Activated T-helper 17 cell treated with anti-CD3 and anti-CD28 coated beads, Interleukin-2, amount 50 U/mL, for 72 hours (primary cell): ENCODE measurements around the gene ZSCAN30. TPM values are rescaled to one million over a fixed set of nuclear protein-coding genes. Genes with fewer than 3 reads are reported as not detected.

Experiments
- ATAC-seq: fragments of 150-1000 bp; cut with Tn5 transposase; replicated peaks from 2 replicates; pipeline ENCODE4 v1.10.0; 2021; ENCODE audit warnings: mild to moderate bottlenecking, moderate library complexity
- H3K27ac Mint-ChIP-seq: one replicate; pipeline ENCODE4 v1.8.0; 2022; ENCODE audit warnings: mixed read lengths
- H3K27me3 Mint-ChIP-seq: one replicate; pipeline ENCODE4 v1.8.0; 2022; ENCODE audit warnings: mixed read lengths
- H3K36me3 Mint-ChIP-seq: one replicate; pipeline ENCODE4 v1.8.0; 2022; ENCODE audit warnings: low read depth, mild to moderate bottlenecking, mixed read lengths
- H3K4me1 Mint-ChIP-seq: one replicate; pipeline ENCODE4 v1.8.0; 2022; ENCODE audit warnings: mixed read lengths
- H3K4me3 Mint-ChIP-seq: one replicate; pipeline ENCODE4 v1.8.0; 2022; ENCODE audit warnings: mild to moderate bottlenecking, mixed read lengths
- H3K9me3 Mint-ChIP-seq: one replicate; pipeline ENCODE4 v1.8.0; 2022; ENCODE audit warnings: mixed read lengths
- total RNA-seq, 2 donors: library from RNA; stranded (reverse); gene quantifications; one replicate each; pipeline ENCODE4 v1.2.3, GENCODE V29; 2022

The ZSCAN30 gene
- total RNA-seq, 2 donors from 2014 or later = 12.8 to 25.8 TPM

- Mint-ChIP-seq H3K9me3 (peaks cover 9% of the 10 kb centered on the region), H3K4me3 (no peak overlapping the region), H3K27ac (no peak overlapping the region), H3K36me3 (peaks cover 15% of the 10 kb centered on the region), H3K27me3 (no peaks in the 10 kb centered on the region), H3K4me1 (peaks cover 16% of the 10 kb centered on the region)
- no peak for ATAC-seq
These were observed 25.6 kb downstream of the ZSCAN30 start for GRCh38 chr18:35264409-35264808.

- Mint-ChIP-seq H3K36me3 (peaks cover 42% of the 10 kb centered on the region), H3K4me1 (no peaks in the 10 kb centered on the region), H3K27me3 (no peaks in the 10 kb centered on the region), H3K9me3 (peaks cover 10% of the 10 kb centered on the region), H3K4me3 (no peak overlapping the region), H3K27ac (no peak overlapping the region)
- no peak for ATAC-seq
These were observed 33.1 kb downstream of the ZSCAN30 start for GRCh38 chr18:35256947-35257346.

- no peak for ATAC-seq
- no peaks in the 10 kb centered on the region for H3K27me3 Mint-ChIP-seq
- peaks cover 4% of the 10 kb centered on the region for H3K4me1 Mint-ChIP-seq
- no peak overlapping the region for H3K4me3 Mint-ChIP-seq
- H3K9me3 Mint-ChIP-seq = peaks cover 15% of the 10 kb centered on the region
- H3K27ac Mint-ChIP-seq = no peak overlapping the region
- peaks cover 57% of the 10 kb centered on the region for H3K36me3 Mint-ChIP-seq
These were observed 36.3 kb downstream of the ZSCAN30 start for GRCh38 chr18:35253655-35254287.

- no peak for ATAC-seq
- Mint-ChIP-seq H3K27me3 (no peaks in the 10 kb centered on the region), H3K9me3 (peaks cover 15% of the 10 kb centered on the region), H3K4me3 (no peak overlapping the region), H3K4me1 (peaks cover 4% of the 10 kb centered on the region), H3K36me3 (peaks cover 70% of the 10 kb centered on the region), H3K27ac (no peak overlapping the region)
These were observed 37.6 kb downstream of the ZSCAN30 start for GRCh38 chr18:35252466-35252865.

GRCh38 chr18:35248429-35248828 lies 41.6 kb downstream of the ZSCAN30 start:
- no peak for ATAC-seq
- H3K9me3 Mint-ChIP-seq = peaks cover 10% of the 10 kb centered on the region
- no peaks in the 10 kb centered on the region for H3K27me3 Mint-ChIP-seq
- no peak overlapping the region for H3K4me3 Mint-ChIP-seq
- no peak overlapping the region for H3K27ac Mint-ChIP-seq
- peaks cover 97% of the 10 kb centered on the region for H3K36me3 Mint-ChIP-seq
- H3K4me1 Mint-ChIP-seq = peaks cover 17% of the 10 kb centered on the region

- Mint-ChIP-seq H3K9me3 (peaks cover 8% of the 10 kb centered on the region), H3K27ac (no peak overlapping the region), H3K4me1 (peaks cover 17% of the 10 kb centered on the region), H3K4me3 (no peak overlapping the region), H3K36me3 (peaks cover 97% of the 10 kb centered on the region), H3K27me3 (no peaks in the 10 kb centered on the region)
- no peak for ATAC-seq
These were observed 42.4 kb downstream of the ZSCAN30 start for GRCh38 chr18:35247412-35248249.

- Mint-ChIP-seq H3K36me3 (peaks cover 94% of the 10 kb centered on the region), H3K4me3 (no peak overlapping the region), H3K27me3 (no peaks in the 10 kb centered on the region), H3K4me1 (peaks cover 17% of the 10 kb centered on the region), H3K27ac (peak overlapping the region; percentile 58), H3K9me3 (peaks cover 4% of the 10 kb centered on the region)
- no peak for ATAC-seq
These were observed 43.2 kb downstream of the ZSCAN30 start for GRCh38 chr18:35246831-35247230.

- Mint-ChIP-seq H3K27me3 (no peaks in the 10 kb centered on the region), H3K27ac (no peak overlapping the region), H3K4me3 (no peak overlapping the region), H3K4me1 (peaks cover 16% of the 10 kb centered on the region), H3K9me3 (peaks cover 3% of the 10 kb centered on the region), H3K36me3 (peaks cover 92% of the 10 kb centered on the region)
- no peak for ATAC-seq
These were observed 44.2 kb downstream of the ZSCAN30 start for GRCh38 chr18:35245719-35246317.

GRCh38 chr18:35244671-35245070 lies 45.4 kb downstream of the ZSCAN30 start:
- H3K27ac Mint-ChIP-seq = no peak overlapping the region
- no peak for ATAC-seq
- no peaks in the 10 kb centered on the region for H3K27me3 Mint-ChIP-seq
- no peaks in the 10 kb centered on the region for H3K9me3 Mint-ChIP-seq
- no peak overlapping the region for H3K4me3 Mint-ChIP-seq
- H3K36me3 Mint-ChIP-seq = peaks cover 83% of the 10 kb centered on the region
- peaks cover 14% of the 10 kb centered on the region for H3K4me1 Mint-ChIP-seq

- Mint-ChIP-seq H3K36me3 (peaks cover 64% of the 10 kb centered on the region), H3K4me1 (peaks cover 14% of the 10 kb centered on the region), H3K27me3 (no peaks in the 10 kb centered on the region), H3K27ac (no peak overlapping the region), H3K9me3 (no peaks in the 10 kb centered on the region), H3K4me3 (peak overlapping the region; percentile 95)
- no peak for ATAC-seq
These were observed 47.6 kb downstream of the ZSCAN30 start for GRCh38 chr18:35242426-35242825.

- Mint-ChIP-seq H3K9me3 (no peaks in the 10 kb centered on the region), H3K4me1 (peaks cover 10% of the 10 kb centered on the region), H3K27ac (peak overlapping the region; percentile 98), H3K4me3 (peak overlapping the region; percentile 95), H3K36me3 (peaks cover 54% of the 10 kb centered on the region), H3K27me3 (no peaks in the 10 kb centered on the region)
- peak; percentile 0 for ATAC-seq
These were observed 48.6 kb downstream of the ZSCAN30 start for GRCh38 chr18:35241448-35241804.

- ATAC-seq = peak; percentile 99
- peaks cover 10% of the 10 kb centered on the region for H3K4me1 Mint-ChIP-seq
- H3K9me3 Mint-ChIP-seq = no peaks in the 10 kb centered on the region
- H3K4me3 Mint-ChIP-seq = peak within 1 kb of the TSS; percentile 95
- H3K36me3 Mint-ChIP-seq = peaks cover 49% of the 10 kb centered on the region
- H3K27me3 Mint-ChIP-seq = no peaks in the 10 kb centered on the region
- peak within 1 kb of the TSS; percentile 98 for H3K27ac Mint-ChIP-seq
These were observed 49.2 kb downstream of the ZSCAN30 start, which contains the start of gene ZNF397 for GRCh38 chr18:35240664-35241447. TSS of gene ZNF397 (plus strand) at chr18:35241034. CDS start at chr18:35242471, 1,437 bp downstream.

- Mint-ChIP-seq H3K36me3 (peaks cover 33% of the 10 kb centered on the region), H3K4me1 (peaks cover 8% of the 10 kb centered on the region), H3K27me3 (no peaks in the 10 kb centered on the region), H3K4me3 (no peak overlapping the region), H3K27ac (no peak overlapping the region), H3K9me3 (no peaks in the 10 kb centered on the region)
- no peak for ATAC-seq
These were observed 50.7 kb downstream of the ZSCAN30 start for GRCh38 chr18:35239314-35239713.
